Activated T-cell treated with anti-CD3 and anti-CD28 coated beads, Interleukin-2, amount 50 U/mL, for 72 hours (primary cell): ENCODE results near the gene STARD10. TPM values are rescaled to one million over a fixed set of nuclear protein-coding genes. Genes with fewer than 3 reads are reported as not detected.
"Not testable (repeated sequence)": the region's sequence is repeated elsewhere in the genome, so short reads cannot be mapped to it uniquely, and the experiment has no call there.

Experiments
- ATAC-seq, 2 donors: fragments of 150-1000 bp; cut with Tn5 transposase; replicated peaks in 1 of 2; 2 replicates each; pipeline ENCODE4 v1.10.0; 2021; ENCODE audit warnings: moderate library complexity in 2 of 2, mild to moderate bottlenecking in 1 of 2
- DNase-seq, 2 donors: peaks; one replicate each; pipeline ENCODE4 v3.0.0; 2021 to 2022; ENCODE audit warnings: mixed read lengths in 1 of 2
- H3K27ac Mint-ChIP-seq: one replicate; pipeline ENCODE4 v1.8.0; 2022; ENCODE audit warnings: mild to moderate bottlenecking, moderate library complexity, mixed read lengths
- H3K27me3 Mint-ChIP-seq: one replicate; pipeline ENCODE4 v1.8.0; 2022; ENCODE audit warnings: low read depth, mixed read lengths
- H3K36me3 Mint-ChIP-seq, 2 donors: one replicate each; pipeline ENCODE4 v1.8.0; 2022; ENCODE audit warnings: mixed read lengths in 2 of 2, mild to moderate bottlenecking in 1 of 2; ENCODE audit not compliant: insufficient read depth in 2 of 2
- H3K4me1 Mint-ChIP-seq: one replicate; pipeline ENCODE4 v1.8.0; 2022; ENCODE audit warnings: low read depth, mixed read lengths
- H3K4me3 Mint-ChIP-seq, 2 donors: one replicate each; pipeline ENCODE4 v1.8.0; 2022; ENCODE audit warnings: mild to moderate bottlenecking in 2 of 2, mixed read lengths in 2 of 2, moderate library complexity in 2 of 2
- H3K9me3 Mint-ChIP-seq, 2 donors: one replicate each; pipeline ENCODE4 v1.8.0; 2022; ENCODE audit warnings: mixed read lengths in 2 of 2
- total RNA-seq, 2 donors: library from RNA; stranded (reverse); gene quantifications; one replicate each; pipeline ENCODE4 v1.2.3, GENCODE V29; 2022

STARD10 gene
- total RNA-seq, 2 donors from 2014 or later: 31.9 to 41.3 TPM

- DNase-seq (peak; percentile 52 to 58), ATAC-seq (peak; percentile 27 to 46)
- no peak overlapping the region for H3K4me3 Mint-ChIP-seq
- H3K27me3 Mint-ChIP-seq: no peaks in the 10 kb centered on the region
- peaks cover 0 to 4% of the 10 kb centered on the region in 2 donors for H3K36me3 Mint-ChIP-seq
- H3K4me1 Mint-ChIP-seq: peaks cover 29% of the 10 kb centered on the region
- peak overlapping the region; percentile 88 for H3K27ac Mint-ChIP-seq
- H3K9me3 Mint-ChIP-seq: no peaks in the 10 kb centered on the region
These were observed 37.9 kb upstream of the STARD10 start for GRCh38 chr11:72831521-72832300.

- Mint-ChIP-seq H3K9me3 (no peaks in the 10 kb centered on the region), H3K27ac (peak overlapping the region; percentile 4), H3K4me1 (peaks cover 24% of the 10 kb centered on the region), H3K36me3 (peaks cover 0 to 6% of the 10 kb centered on the region in 2 donors), H3K4me3 (no peak overlapping the region), H3K27me3 (no peaks in the 10 kb centered on the region)
- no peak for DNase-seq
- no peak for ATAC-seq
These were observed 36.2 kb upstream of the STARD10 start for GRCh38 chr11:72829884-72830533.

GRCh38 chr11:72829178-72829577 lies 35.3 kb upstream of the STARD10 start:
- DNase-seq (no peak), ATAC-seq (no peak)
- Mint-ChIP-seq H3K4me1 (peaks cover 20% of the 10 kb centered on the region), H3K36me3 (peaks cover 0 to 8% of the 10 kb centered on the region in 2 donors), H3K27ac (peak overlapping the region; percentile 76), H3K4me3 (no peak overlapping the region), H3K9me3 (no peaks in the 10 kb centered on the region), H3K27me3 (no peaks in the 10 kb centered on the region)

- ATAC-seq: no peak
- no peak overlapping the region for H3K4me3 Mint-ChIP-seq
- peak overlapping the region; percentile 80 for H3K27ac Mint-ChIP-seq
- H3K36me3 Mint-ChIP-seq: peaks cover 0 to 8% of the 10 kb centered on the region in 2 donors
- no peak for DNase-seq
- H3K9me3 Mint-ChIP-seq: no peaks in the 10 kb centered on the region
- H3K27me3 Mint-ChIP-seq: no peaks in the 10 kb centered on the region
- peaks cover 17% of the 10 kb centered on the region for H3K4me1 Mint-ChIP-seq
These were observed 34.9 kb upstream of the STARD10 start for GRCh38 chr11:72828692-72829101.

- H3K4me1 Mint-ChIP-seq: peaks cover 17% of the 10 kb centered on the region
- peaks cover 3 to 8% of the 10 kb centered on the region in 2 donors for H3K36me3 Mint-ChIP-seq
- no peaks in the 10 kb centered on the region for H3K9me3 Mint-ChIP-seq
- H3K4me3 Mint-ChIP-seq: peak overlapping the region in 1 of 2 donors; percentile 28
- no peaks in the 10 kb centered on the region for H3K27me3 Mint-ChIP-seq
- no peak for DNase-seq
- peak overlapping the region; percentile 81 for H3K27ac Mint-ChIP-seq
- peak in 1 of 2 donors; percentile 35 for ATAC-seq
These were observed 34.3 kb upstream of the STARD10 start for GRCh38 chr11:72828081-72828567.

- DNase-seq, H3K36me3 Mint-ChIP-seq, H3K9me3 Mint-ChIP-seq, H3K27me3 Mint-ChIP-seq: not testable (repeated sequence)
- peak overlapping the region in 1 of 2 donors; percentile 28 for H3K4me3 Mint-ChIP-seq
- ATAC-seq: peak; percentile 34 to 69
- H3K4me1 Mint-ChIP-seq: peaks cover 18% of the 10 kb centered on the region
- H3K27ac Mint-ChIP-seq: peak overlapping the region; percentile 81
These were observed 33.8 kb upstream of the STARD10 start for GRCh38 chr11:72827656-72828055.

- Mint-ChIP-seq H3K4me3 (no peak overlapping the region), H3K27me3 (no peaks in the 10 kb centered on the region), H3K27ac (peak overlapping the region; percentile 21), H3K36me3 (peaks cover 3 to 8% of the 10 kb centered on the region in 2 donors), H3K9me3 (no peaks in the 10 kb centered on the region), H3K4me1 (peaks cover 21% of the 10 kb centered on the region)
- ATAC-seq (no peak), DNase-seq (no peak)
These were observed 33.2 kb upstream of the STARD10 start for GRCh38 chr11:72826942-72827480.

- H3K36me3 Mint-ChIP-seq: peaks cover 3 to 8% of the 10 kb centered on the region in 2 donors
- peaks cover 21% of the 10 kb centered on the region for H3K4me1 Mint-ChIP-seq
- H3K27ac Mint-ChIP-seq: peak overlapping the region; percentile 21
- ATAC-seq: no peak
- no peak for DNase-seq
- H3K27me3 Mint-ChIP-seq: no peaks in the 10 kb centered on the region
- no peak overlapping the region for H3K4me3 Mint-ChIP-seq
- no peaks in the 10 kb centered on the region for H3K9me3 Mint-ChIP-seq
These were observed 32.5 kb upstream of the STARD10 start for GRCh38 chr11:72826191-72826941.

- no peaks in the 10 kb centered on the region for H3K9me3 Mint-ChIP-seq
- peaks cover 3 to 11% of the 10 kb centered on the region in 2 donors for H3K36me3 Mint-ChIP-seq
- no peak overlapping the region for H3K4me3 Mint-ChIP-seq
- peak overlapping the region; percentile 2 for H3K27ac Mint-ChIP-seq
- no peaks in the 10 kb centered on the region for H3K27me3 Mint-ChIP-seq
- H3K4me1 Mint-ChIP-seq: peaks cover 21% of the 10 kb centered on the region
- ATAC-seq: no peak
- DNase-seq: no peak
These were observed 31.8 kb upstream of the STARD10 start for GRCh38 chr11:72825661-72826060.

- no peak for ATAC-seq
- no peak overlapping the region for H3K4me3 Mint-ChIP-seq
- peak overlapping the region; percentile 29 for H3K27ac Mint-ChIP-seq
These were observed 31.1 kb upstream of the STARD10 start for GRCh38 chr11:72824811-72825505.

GRCh38 chr11:72824020-72824419 lies 30.2 kb upstream of the STARD10 start:
- Mint-ChIP-seq H3K27ac (no peak overlapping the region), H3K27me3 (no peaks in the 10 kb centered on the region), H3K9me3 (no peaks in the 10 kb centered on the region), H3K4me1 (peaks cover 27% of the 10 kb centered on the region), H3K4me3 (no peak overlapping the region), H3K36me3 (peaks cover 5 to 18% of the 10 kb centered on the region in 2 donors)
- no peak for ATAC-seq
- no peak for DNase-seq

More at GRCh38 chr11:72824811-72825505, 31.1 kb upstream of the STARD10 start:
- H3K4me1 Mint-ChIP-seq: peaks cover 27% of the 10 kb centered on the region
- no peaks in the 10 kb centered on the region for H3K27me3 Mint-ChIP-seq
- DNase-seq: no peak
- peaks cover 5 to 10% of the 10 kb centered on the region in 2 donors for H3K36me3 Mint-ChIP-seq
- H3K9me3 Mint-ChIP-seq: no peaks in the 10 kb centered on the region

GRCh38 chr11:72823105-72823804 lies 29.4 kb upstream of the STARD10 start:
- ATAC-seq (no peak), DNase-seq (no peak)
- Mint-ChIP-seq H3K27ac (peak overlapping the region; percentile 73), H3K36me3 (peaks cover 5 to 22% of the 10 kb centered on the region in 2 donors), H3K4me3 (no peak overlapping the region), H3K4me1 (peaks cover 27% of the 10 kb centered on the region), H3K9me3 (no peaks in the 10 kb centered on the region), H3K27me3 (no peaks in the 10 kb centered on the region)
